Inferior parietal cortex (tissue), 1 donor: ENCODE measurements around the gene SPATA2L.

Experiments
- DNase-seq: peaks from one replicate; pipeline ENCODE4 v3.0.0-alpha.2; 2016; ENCODE audit errors: extremely low spot score

Gene SPATA2L

GRCh38 chr16:89656435-89657121, 44.9 kb downstream of the SPATA2L start:
- no peak for DNase-seq

GRCh38 chr16:89655062-89655643, 46.4 kb downstream of the SPATA2L start:
- no peak for DNase-seq

DNA sequence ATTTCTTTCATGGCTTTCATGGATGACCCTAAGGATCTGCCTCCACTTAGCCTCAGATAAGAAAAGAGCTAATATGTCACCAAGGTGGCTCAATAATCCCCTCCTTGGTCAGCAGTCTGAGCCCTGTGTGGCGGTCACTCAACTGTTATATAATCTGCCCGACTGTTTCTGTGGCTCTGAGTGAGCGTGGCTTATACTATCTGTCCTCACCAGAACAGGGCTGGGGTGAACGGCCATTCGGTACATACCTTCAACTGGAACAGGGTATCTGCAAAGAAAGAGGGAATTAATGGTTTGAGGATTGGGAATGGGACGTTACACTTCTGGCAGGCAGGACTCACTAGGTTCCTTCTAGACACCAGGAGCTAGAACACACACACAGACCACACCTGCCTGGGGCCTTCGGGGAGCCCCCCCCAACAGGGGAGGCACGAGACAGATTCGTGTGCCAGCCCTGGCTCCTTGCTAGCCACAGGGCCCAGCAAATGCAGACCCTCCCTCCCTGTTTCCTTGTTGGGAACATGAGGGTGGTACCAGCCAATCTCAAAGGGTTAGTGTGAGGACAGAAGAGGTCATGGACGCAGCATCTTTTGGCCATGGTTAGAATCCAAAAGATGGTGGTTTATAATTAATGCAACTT, 47.7 kb downstream of the SPATA2L start:
- DNase-seq: no peak

- no peak for DNase-seq
These were observed 49.9 kb downstream of the SPATA2L start for GRCh38 chr16:89651584-89651983.

DNA sequence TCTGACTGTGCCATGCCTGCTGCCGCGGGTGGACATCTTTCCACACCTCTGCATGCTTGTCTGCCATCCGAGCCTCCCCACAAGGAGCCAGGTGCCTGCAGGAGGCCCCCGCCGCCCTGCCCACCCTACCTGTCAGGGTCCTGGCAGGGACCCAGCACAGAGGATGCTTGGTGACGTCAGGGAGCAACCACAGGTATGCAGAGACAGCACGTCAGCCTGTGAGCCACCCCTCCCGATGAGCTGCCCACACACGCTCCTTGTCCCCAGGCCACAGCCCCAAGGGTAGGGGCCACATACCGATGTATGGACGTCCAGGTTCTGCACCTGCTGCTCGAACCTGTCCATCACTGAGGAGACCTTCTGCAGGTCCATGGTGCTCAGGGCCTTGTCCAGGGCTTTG, 54.6 kb downstream of the SPATA2L start:
- DNase-seq: no peak
